GM18520 (cell line): ENCODE measurements around the gene CCR5.

ENCODE experiments used
- ATAC-seq: cut with Tn5 transposase; IDR thresholded peaks from one replicate; pipeline ENCODE4 v1.9.1; 2021; ENCODE audit not compliant: unreplicated experiment

CCR5 gene

DNA sequence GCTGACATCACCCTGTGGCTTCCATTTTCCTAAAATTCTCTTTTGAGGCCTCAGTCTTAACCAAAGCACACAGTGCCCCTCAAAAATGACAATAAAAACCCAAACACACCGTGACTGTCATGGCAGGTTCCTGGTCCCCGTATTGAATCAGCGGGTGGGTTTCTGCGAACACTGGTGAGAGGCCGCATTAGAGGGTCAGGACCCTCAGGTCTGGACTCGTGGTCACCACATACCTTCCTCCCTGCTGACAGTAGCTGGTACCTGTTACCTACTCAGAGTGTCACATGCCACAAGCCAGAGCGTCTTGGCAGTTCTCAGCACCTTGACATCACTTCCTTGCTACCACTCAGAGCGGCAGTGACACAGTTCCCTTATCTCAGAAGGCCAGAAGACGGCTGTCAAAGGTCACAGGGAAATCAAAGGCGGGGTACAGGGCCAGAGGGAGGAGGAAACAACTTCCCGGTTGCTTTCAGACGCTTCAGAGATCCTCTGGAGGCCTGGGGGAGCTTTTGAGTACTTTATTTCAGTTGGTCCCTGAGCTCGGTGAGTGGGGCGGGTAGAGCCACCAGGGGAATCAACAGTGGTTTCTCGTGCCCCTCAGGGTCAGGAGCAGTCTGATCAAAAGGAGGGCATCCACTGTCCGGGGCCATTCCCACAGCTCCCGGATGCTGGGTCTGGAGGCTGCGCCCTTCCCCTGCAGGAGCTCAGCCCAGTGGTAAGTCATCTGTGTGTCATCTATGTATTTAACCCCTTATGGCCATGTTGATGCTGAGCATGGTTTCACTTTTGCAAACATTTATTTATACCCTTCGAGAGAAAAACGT lies 36.3 kb downstream of the CCR5 start, which contains the start of the genes CCR5AS and CCRL2:
Gene CCR5AS, minus strand, starts transcription at position 279 of the 824 bp plus-strand sequence.
Gene CCRL2, plus strand, starts transcription at position 472 of the 824 bp plus-strand sequence. CDS start 821 bp downstream, outside the sequence.
- no peak for ATAC-seq

GRCh38 chr3:46407970-46408369 lies 37.2 kb downstream of the CCR5 start:
- no peak for ATAC-seq

DNA sequence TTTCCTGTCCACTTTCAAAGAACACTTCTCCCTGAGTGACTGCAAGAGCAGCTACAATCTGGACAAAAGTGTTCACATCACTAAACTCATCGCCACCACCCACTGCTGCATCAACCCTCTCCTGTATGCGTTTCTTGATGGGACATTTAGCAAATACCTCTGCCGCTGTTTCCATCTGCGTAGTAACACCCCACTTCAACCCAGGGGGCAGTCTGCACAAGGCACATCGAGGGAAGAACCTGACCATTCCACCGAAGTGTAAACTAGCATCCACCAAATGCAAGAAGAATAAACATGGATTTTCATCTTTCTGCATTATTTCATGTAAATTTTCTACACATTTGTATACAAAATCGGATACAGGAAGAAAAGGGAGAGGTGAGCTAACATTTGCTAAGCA lies 38.1 kb downstream of the CCR5 start:
- ATAC-seq, result no peak

GRCh38 chr3:46409739-46410489 lies 39.2 kb downstream of the CCR5 start:
- ATAC-seq, result no peak

GRCh38 chr3:46410669-46411068 lies 39.9 kb downstream of the CCR5 start:
- no peak for ATAC-seq

DNA sequence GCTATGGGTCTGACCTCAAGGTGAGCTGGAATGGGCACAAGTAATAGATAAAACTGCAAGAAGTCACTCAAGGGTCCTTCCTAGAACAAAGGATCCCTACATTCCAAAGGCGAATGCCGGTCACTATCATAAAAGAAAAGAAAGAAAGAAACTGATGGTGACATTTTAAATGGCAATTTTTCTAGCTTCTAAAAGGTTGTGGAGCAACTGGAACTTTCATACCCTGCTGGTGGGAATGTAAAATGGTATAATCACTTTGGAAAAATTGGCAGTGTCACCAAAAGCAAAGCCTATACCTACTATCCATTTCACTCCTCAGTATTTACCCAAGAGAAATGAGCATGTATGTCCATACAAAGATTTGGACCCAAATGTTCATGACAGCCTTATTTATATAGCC lies 40.5 kb downstream of the CCR5 start:
- no peak for ATAC-seq

DNA sequence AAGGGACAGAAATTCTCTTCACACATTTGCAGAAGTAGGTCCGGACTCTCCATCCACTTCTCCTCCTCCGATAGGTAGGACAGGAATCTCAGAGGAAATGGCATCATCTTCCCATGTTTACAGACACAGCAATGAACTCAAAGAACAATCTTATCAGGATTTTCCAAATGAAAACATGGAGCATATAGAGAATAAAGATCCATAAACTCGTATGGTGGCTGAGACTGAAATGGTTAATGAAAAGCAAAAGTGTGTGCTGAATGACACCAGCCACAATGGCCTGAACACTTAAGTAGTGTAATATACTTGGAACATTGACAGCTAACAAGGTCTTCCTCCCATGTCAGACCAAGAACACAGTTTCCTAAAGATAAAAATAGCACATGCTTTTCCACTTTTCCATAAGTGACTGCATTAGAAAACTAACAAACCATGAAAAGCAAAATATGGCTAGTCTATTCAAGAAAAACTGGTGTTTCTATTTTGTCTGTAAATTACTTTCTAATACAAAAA lies 42.1 kb downstream of the CCR5 start:
- no peak for ATAC-seq

GRCh38 chr3:46413951-46414350 lies 43.2 kb downstream of the CCR5 start:
- ATAC-seq, result no peak

DNA sequence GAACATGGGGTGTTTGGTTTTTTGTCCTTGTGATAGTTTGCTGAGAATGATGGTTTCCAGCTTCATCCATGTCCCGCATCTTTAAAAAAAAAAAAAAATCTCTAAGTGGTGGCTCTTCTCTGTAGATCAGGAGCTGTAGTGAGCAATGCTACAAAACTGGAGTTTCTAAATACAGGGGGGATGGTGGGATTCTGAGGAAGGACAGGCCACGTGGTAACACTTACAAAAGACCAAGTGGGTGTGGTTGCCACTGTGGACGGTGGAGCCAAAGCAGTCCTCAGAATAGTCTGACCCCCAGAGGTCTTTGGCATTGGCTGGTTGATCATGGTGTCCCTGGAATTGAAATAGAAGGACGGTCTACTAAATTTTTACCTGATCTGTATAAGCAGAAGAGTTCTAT lies 44.0 kb downstream of the CCR5 start:
- no peak for ATAC-seq

DNA sequence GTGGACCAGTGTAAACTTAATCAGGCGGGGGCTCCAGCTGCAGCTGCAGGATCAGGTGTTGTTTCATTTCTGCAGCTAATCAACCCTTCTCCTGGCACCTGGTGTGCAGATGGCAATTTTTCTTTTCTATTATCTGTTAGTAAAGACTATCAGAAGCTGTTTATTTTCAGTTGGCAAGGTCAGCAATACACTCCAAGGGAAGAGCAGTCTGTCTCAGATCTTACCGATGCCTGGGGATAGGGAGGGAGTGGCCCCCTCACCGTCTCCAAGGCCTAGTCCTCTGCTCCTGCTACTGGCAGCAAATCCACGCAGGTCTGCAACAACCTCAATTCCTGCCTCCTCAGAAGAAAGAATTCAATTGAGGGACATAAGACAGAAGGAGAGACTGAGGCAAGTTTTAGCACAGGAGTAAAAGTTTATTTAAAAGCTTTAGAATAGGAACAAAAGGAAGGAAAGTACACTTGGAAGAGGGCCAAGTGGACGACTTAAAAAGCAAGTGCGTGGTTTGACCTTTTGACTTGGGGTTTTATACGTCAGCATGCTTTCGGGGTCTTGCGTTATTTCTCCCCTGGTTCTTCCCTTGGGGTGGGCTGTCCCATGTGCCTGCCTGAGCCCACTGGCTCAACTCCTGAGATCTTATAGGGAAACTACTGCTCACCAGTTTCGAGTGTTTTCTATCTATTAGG lies 45.5 kb downstream of the CCR5 start:
- ATAC-seq, result no peak

- no peak for ATAC-seq
Observed at GRCh38 chr3:46416811-46417510, 46.2 kb downstream of the CCR5 start.

GRCh38 chr3:46417841-46418611 lies 47.3 kb downstream of the CCR5 start:
- no peak for ATAC-seq

GRCh38 chr3:46419816-46420215 lies 49.1 kb downstream of the CCR5 start:
- ATAC-seq, result no peak

DNA sequence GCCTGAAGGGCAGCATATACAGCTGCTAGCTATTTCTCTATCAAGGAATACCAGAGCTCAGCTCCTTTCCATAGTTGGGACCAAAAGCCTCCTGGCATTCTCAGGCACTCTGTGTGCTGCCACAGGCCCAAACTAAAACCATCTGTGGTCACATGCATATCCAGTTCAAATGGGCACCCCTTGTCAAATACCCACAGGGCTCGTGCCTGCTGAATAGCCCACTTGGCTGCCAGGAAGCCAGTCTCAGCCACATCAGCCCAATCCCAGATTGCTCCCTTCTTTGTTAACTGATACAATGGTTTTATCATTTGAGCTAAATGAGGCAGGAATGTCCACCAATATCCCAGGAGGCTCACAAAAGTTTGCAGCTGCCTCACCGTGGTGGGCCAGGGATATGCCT lies 50.2 kb downstream of the CCR5 start:
- ATAC-seq, result no peak

DNA sequence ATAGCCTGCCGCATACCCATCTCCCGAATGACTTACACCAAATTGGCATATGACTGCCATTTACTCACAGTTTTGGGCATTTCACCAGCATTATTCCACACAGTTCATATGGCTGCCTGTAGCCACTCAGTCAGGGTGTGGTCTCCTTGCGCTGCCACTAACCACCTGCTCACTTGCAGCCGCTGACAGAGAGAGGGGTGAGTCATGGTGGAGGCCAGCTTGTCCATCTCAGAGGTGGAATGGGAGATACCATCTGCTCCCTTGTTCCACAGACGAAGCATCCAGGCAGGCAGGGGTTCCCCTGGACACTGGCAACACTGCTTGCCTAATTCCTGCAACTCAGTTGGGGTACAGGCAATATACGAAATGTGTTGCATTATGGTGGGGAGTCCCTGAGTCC lies 51.9 kb downstream of the CCR5 start:
- no peak for ATAC-seq

DNA sequence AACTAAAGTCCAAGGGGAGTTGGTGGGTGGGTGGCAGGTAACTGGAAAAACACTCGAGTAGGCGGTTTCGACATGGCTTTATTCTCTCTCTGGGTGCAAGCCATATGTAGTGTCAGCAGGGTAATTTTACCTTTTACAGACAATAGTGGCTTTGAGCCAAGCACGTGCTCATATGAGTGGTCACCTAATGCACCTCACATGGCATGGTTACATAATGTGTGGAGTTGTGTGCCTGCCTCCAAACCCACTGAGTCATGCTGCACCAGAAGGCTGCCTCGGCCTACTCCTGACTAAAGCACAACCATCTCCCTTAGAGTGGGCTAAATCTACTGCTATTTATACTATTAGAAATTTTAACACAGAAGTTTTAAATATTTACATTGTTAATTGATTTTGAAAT lies 52.8 kb downstream of the CCR5 start:
- no peak for ATAC-seq
